Embryonic facial prominence (tissue), 1 donor: ENCODE results near the gene STPG1.

Source experiments
- DNase-seq: peaks from one replicate; pipeline ENCODE4 v3.0.0-alpha.2; 2016; ENCODE audit errors: extremely low spot score

Gene STPG1

DNA sequence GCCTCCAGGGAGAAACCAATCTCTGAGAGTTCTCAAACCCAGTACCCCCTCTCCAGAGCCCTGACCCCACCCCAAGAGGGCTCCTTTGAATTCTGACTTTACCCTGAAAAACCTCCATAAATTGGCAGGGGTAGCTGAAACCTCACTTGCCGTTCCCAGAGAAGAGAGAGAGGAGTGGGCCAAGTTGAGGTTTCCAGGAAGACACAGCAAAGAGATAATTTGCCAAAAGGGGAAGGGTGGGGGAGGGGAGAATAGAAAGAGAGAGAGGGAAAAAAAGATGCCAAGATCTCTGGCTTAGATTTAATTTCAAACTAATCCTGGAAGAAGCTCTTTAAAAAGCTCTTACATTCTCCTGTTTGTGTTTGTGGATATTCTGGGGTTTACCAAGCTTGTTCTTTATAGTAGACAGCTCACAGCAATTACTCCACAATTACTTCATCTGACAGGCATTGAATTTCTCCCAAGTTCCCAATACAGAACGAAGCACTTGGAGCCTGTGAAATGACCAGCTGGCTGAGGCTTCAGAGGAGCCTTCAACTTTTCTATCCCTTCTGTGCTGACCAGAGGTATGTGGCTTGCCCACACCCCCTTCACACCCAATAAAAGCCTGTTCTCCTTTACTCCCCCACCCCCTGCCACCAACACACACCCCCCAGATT is 95.5 kb downstream of the STPG1 start:
- no peak for DNase-seq

- no peak for DNase-seq
Measured at GRCh38 chr1:24317081-24317480, 96.5 kb downstream of the STPG1 start.

GRCh38 chr1:24316645-24317044 is 96.9 kb downstream of the STPG1 start:
- DNase-seq, result no peak

DNA sequence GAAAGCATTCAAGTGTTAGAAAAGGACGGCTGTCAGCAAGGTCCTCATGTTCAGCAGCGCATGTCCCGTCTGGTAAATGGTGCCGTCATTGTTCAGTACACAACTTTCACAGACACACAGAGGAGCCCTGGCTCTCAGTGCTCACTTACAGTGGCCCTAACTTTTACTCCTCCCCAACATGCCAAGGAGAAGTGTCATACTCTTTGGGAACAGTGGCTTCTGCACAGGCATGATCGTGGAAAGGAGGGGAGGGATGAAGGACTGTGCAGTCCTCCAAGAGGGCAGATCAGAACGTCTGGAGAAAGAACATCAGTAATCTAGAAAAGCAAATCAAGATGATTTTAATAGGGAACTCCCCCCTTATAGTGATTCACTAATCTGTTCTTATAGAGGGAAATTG is 98.2 kb downstream of the STPG1 start:
- no peak for DNase-seq

GRCh38 chr1:24311741-24312140 is 101.8 kb downstream of the STPG1 start:
- DNase-seq, result no peak

DNA sequence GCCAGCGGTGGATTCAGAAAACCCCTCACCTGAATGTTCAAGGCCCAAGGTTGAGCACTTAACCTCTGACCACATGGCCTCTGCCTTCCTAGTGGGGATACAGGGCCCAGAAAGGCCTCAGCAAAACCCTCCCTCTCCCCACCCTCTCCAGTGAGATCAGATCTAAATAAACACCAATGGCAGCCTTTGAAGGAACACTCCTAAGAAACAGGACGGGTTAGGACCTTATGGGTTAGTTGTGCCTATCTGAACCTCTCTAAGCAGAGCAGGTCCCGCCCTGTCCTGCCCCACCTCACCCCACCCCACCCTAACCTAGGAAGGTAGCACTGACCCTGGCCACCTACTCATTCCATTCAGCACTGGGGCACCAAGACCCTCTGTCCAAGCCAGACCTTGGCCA is 102.3 kb downstream of the STPG1 start:
- no peak for DNase-seq

- no peak for DNase-seq
Measured at GRCh38 chr1:24309762-24310485, 103.7 kb downstream of the STPG1 start.

- no peak for DNase-seq
Measured at GRCh38 chr1:24308365-24309015, 105.1 kb downstream of the STPG1 start.
